GM11168 (cell line): ENCODE results near the gene SLC7A14.

Experiments
- in situ Hi-C: fragments of 300-500 bp; cut with MboI; formaldehyde crosslinking; loops from one replicate; pipeline ENCODE4 v1.12.0; 2022; ENCODE audit warnings: low sequenced_read_pairs; ENCODE audit not compliant: unreplicated experiment

The SLC7A14 gene

DNA sequence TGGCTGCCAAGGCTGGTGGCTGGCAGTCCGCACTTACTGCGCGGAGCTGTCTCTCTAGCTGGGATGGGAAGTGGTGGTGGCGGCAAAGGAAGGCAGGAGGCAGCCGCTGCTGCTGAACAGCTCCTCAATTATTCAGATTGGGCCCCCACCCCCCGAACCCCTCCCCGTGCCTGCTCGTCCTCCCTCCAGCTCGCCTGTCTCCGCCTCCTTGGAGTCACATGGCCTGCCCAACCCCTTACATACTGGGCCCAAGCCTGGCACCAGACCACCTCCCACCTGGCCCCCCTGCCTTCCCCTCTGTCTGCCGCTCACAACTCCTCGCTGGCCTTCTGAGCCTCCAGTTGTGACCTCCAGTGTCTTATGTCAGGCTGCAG is at the start of gene SLC7A14:
SLC7A14 (minus strand) TSS at position 139 of the 374 bp plus-strand sequence. CDS start 59,139 bp downstream, outside the sequence.
- in situ Hi-C loops = no loop called here

DNA sequence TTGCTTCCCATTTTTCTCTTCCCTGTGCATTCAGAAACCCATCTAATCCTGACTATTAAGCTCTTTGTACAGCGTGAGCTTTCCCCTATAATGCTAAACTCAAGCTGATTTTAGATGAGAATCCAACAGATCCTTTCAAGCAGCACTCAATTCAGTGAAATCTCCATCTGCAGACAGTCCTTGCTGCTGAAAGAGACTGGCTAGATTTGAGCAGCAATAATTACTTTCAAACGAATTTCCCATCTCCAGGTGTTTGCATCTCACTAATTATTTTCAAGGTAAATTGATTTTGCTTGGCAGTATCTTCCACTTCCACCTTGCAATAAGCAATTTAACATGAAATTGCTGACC is 49.5 kb upstream of the SLC7A14 start:
- in situ Hi-C loops = no loop called here

DNA sequence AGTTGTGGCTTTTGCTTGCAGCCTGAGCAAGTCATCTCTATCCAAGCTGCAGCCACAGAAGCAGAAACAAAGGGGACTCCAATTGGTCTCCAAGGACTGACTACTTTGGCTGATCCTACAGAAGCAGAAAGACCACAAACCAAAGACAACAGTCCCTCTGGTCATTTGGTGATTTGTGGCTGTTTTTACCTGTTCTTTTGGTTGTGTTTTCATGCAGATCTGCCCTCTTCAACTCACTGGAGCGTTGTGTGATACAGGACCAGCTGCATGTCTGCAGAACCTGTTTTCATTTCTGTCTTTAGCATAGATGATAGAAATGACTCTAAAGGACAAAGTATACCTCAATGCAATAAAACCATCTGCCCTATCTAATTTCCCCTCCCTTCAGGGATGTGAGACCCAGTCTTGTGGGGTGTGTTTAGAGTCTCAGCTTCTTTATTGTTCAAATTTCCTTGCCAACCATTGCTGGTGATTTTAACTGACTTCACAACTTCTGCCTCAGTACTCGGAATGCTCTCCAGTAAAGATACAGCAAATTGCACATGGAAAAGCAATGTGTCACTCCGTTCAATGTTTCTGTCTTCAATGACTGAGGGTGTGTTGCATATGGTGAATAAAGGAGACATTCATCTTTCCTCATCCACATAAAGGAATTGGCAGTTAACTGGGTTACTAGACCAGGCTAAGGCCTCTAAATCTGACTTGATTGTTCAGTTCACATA is 48.9 kb upstream of the SLC7A14 start:
- in situ Hi-C loops = no loop called here

DNA sequence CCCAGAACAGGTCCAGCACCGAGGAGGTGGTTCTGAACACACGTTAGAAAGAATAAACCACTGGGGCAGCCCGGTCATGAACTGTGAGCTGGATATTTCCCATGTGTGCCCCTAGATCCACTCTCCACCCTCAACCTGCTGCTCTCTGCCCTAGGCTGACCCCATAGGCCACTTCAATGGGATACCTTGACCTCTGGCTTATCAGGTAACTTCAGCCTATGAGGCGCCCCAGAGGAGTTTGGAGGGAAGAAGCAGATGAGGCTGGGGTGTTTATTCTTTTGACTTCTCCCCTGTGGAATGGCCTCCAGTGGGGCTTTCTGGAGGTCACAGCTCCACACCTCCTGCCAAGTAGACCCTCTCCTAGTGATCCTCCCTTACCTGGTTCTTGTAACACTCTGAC is 47.7 kb upstream of the SLC7A14 start:
- in situ Hi-C loops = no loop called here

DNA sequence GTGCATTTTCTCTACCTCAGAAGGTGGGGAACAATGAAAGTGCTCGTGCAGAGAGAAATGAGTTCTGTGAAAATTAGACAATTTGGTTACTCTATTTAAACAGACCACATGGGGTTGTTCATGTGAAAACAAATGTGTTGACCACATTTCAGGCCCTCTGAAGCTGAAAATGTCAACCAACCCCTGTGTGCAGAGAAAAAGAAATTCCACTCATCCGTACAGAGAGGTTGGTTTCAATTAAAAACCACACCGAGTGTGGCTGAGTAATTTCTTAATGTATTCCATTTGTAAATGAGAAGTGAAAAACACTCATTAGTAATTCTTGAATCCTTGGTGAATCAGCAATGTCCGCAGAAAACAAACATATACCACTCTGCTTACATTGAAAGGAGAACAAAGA is 46.9 kb upstream of the SLC7A14 start:
- in situ Hi-C loops = no loop called here

DNA sequence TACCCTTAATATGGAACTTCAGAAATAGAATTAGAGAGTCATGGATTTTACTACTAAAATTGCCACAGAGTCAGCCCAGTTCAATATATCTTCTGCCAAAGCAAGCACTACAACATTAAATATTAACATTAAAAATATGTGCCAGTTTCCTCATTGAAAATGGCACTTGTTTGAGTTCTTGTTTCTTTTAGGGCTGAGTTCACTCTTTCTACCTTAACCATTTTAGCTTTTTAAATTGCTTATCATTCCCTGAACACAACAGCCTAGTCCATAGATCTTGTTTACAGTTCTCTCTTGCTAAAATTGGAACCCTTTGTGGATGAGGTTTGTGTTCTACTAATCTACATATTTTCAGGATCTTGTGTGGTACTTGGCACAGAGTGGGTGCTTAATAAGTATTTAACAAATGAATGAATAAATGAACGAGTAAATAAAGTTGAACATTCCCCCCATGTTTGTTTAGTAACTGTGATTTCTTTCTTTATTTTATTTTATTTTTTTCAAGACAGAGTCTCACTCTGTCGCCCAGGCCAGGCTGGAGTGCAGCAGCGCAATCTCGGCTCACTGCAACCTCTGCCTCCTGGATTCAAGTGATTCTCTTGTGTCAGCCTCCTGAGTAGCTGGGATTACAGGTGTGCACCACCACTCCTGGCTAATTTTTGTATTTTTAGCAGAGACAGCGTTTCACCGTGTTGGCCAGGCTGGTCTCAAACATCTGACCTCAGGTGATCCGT is 46.0 kb upstream of the SLC7A14 start:
- in situ Hi-C loops = no loop called here

DNA sequence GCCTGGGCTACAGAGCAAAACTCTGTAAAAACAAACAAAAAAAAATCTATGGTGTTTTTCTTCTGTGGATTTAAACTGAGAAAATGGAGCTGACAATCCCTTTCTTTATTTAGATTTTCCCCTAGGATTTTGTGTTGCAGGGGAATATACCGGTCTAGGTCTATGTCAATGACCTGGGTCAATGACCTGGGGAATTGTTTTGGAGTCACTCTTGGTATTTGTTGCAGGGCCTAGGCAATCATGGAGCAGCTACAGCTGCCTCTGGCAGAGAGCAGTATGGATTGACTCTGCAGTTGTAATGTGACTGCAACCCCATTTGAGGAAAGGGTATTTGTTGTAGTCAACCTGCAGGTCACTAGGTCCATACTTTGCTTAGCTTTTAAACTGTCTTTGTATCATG is 37.6 kb upstream of the SLC7A14 start:
- in situ Hi-C loops = no loop called here

DNA sequence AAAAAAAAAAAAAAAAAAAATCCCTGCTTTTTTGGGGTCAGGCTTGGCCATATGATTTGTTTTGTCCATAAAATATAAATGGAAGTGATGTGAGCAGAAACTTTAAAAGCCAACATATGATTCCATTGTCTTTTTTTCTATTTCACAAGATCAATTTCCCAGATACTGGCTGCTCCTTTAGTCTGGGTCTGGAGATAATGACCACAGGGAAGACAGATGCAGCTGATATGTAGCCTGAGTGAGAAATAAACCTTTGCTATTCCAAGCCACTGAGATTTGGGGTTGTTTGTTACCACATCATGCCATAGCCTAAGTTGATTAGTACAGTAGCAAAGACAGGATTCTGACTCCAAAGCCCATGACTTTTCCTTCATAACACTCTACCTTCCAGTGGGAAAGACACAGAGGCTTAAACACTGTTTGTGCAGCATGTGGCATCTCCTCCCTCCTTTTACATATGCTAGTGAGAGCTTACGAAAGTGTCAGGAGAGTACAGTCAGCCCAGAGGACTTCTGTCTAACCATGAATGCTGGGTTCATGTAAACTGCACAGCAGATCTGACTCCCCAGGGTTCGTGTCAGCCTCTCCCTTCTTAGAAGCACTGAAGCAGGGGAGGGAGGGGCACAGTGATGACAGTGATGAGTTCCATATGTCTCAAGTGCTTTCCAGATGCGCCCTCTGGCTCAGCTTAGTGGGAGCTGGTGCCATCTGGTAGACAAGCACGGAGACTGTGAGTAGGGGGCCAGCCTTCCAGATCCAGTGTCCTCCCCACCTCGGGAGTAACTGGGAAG is 36.7 kb upstream of the SLC7A14 start:
- in situ Hi-C loops = no loop called here

DNA sequence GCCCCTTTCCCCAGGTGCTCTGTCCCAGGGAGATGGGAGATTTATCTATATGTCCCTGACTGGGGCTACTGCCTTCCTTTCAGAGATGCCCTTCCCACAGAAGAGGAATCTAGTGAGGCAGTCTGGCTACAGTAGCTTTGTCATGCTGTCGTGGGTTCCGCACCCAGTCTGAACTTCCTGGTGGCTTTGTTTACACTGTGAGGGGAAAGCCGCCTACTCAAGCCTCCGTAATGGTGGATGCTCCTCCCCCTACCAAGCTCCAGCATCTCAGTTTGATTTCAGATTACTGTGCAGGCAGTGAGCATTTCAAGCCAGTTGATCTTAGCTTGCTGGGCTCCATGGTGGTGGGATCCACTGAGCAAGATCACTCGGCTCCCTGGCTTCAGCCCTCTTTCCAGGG is 35.4 kb upstream of the SLC7A14 start:
- in situ Hi-C loops = no loop called here

DNA sequence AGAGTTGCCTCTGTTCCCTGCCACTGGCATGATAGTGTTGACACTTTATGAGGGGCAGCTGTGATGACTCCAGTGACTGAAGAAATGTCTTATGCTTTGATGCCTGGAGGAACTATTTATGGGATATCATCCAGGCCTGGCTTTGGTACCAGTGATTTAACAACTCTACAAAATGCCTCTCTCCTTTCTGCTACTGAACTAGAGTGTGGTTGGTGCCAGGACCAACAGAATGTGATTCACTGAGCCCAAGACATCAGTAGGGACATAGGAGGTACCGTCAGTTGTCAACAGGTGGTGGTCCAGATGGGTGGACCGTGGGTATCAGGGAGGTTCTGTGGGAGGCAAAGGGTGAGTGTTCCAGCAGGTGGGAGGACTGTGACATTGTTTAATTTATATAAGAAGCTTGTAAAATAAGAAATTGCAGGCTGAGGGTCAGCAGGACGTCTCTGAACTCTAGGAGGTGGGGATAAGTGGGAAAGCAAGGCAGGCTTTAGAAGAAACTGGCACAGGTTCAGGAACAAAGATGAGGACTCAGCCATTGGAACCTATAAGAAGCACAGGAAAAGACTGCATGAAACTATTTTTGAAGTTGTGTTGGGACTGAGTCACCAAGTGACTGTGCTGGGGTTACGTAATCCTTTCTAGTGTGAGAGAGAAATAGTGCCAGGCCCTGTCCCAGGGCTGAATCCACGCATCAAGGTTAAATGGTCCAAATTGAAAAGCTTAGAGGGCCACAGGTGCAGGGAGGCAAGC is 28.5 kb upstream of the SLC7A14 start:
- in situ Hi-C loops = no loop called here

DNA sequence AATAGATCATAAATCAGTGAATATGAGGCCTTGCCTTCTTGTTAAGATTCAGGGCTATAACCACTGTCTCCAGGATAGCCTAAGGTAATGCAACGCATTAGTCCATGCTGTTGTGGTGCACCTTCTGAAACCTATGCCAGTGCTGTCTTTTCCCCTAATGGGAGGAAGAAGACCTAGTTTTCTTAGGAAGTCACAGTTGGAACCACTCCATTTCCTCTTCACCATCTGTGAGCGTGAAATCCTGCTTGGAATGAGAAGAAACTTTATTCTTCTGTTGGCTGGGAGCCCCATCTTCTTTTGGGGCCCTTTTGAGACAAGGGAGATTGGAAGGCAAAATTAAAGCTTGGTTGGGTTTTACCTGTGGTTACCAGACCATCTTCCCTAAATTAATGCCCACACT is 25.9 kb upstream of the SLC7A14 start:
- in situ Hi-C loops = no loop called here

DNA sequence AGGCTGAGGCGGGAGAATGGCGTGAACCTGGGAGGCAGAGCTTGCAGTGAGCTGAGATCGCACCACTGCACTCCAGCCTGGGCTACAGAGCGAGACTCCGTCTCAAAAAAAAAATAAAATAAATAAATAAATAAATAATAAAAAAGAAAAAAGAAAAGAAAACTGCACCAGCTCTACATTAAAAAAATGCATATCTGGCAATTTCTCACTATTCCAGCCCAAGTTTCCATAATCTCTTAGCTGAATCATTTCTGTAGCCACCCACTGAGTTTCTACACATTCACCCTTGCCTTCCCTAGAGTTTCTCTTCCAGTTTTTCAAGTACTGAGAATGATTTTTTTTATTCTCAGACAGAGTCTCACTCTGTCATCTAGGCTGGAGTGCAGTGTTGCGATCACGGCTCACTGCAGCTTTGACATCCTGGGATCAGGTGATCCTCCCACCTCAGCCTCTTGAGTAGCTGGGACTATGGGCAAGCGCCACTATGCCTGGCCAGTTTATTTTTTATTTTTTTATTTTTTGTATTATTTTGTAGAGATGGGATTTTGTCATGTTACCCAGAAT is 24.5 kb upstream of the SLC7A14 start:
- in situ Hi-C loops = no loop called here

DNA sequence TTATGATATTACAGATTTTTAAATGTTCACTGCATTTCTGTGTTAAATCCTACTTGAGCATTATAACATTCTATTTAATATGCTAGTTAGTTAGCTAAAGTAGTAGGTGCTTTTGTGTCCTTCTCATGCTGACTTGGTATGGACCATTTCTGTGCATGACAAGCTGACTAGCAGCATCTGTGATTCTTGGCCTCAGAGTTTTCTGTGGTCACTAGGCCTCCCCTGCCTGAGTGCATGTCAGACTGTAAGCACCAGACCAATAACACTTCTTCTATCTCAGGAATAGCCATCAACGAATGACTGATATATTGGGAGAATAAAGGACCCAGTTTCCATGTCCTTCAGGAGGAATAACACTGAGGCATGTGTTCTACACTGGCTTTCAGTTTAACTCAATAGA is 22.6 kb upstream of the SLC7A14 start:
- in situ Hi-C loops = no loop called here

DNA sequence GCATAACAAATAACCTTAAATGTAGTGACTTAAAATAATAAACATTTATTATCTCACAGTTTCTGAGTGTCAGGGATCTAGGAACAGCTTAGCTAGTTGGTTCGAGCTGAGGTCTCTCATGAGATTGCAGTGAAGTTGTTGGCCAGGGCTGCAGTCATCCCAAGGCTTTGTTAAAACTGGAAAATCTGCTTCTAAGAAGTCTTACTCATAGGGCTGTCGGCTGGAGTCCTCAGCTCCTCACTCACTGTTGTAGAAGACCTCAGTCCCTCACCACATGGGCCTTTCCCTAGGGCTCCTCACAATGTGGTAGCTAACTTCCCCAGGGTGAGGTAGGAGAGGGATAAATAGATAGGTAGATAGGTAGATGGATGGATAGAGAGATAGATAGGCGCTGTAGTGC is 20.8 kb upstream of the SLC7A14 start:
- in situ Hi-C loops = no loop called here

DNA sequence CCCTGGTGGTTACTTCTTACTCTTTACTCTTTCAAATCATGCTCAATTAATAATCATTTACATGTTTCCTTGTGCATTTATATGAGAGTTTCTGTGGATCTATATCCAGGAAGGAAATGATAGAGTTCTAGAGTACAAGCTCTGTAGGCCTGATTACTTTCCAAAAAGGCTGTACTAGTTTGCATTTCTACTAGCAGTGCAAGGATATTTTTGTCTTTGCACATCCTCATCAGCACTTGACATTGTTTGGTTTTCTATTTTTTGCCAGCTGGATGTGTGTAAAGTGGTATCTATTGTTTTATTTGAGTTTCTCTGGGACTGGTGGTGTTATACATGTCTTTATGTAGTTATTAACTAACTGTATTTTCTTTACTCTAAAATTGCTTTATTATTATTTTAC is 19.6 kb upstream of the SLC7A14 start:
- in situ Hi-C loops = no loop called here

DNA sequence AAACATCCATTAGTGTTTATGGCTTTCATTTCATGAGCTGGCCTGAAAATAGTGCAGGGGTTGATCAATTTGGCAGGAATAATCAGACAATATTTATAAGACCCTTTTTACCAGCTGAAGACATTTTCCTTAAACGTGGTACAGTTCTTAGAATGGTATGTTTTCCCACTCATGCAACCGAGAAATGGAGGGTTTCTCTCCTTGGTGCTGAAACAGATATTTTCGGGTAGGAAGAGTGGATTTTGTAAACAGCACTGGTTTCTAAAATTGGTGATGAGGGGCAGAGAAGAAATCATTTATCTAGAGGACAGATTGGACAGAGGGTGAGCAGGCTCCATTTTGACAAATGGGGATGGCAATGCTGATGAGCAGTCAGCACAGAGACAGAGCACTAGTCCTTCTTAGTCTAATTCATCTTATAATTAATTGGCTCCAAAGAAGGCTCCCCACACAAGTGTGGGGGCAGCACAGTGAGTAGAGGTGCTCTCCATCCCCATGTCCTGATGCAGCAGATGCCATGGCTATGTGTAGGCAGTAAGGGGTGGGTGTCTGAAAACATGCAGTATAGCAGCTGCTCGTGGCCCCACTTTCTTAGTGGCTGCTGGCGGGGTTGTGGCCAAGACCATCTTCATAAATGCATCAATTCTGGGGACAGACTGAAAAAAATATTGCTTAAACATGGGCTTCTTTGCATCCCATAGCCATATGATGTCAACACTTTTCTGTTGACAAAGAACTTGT is 18.1 kb upstream of the SLC7A14 start:
- in situ Hi-C loops = no loop called here

DNA sequence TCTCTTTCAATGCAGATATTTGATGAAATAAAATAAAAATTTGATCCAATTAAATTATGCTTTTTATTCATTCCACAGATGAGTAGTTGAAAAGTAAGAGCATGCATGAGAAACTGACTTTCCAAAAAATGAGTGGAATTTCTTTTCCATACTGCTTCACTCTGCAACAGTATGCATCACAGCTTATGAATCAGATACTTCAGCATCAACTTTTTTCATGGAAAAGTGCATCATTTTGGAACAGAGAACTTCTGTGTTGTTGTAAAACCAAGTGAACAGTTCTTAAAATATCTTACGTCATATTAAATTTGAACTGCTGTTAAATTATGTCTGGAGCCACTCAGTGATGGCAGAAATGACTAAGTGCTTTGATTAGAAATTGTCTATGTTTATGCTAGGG is 16.7 kb upstream of the SLC7A14 start:
- in situ Hi-C loops = no loop called here

DNA sequence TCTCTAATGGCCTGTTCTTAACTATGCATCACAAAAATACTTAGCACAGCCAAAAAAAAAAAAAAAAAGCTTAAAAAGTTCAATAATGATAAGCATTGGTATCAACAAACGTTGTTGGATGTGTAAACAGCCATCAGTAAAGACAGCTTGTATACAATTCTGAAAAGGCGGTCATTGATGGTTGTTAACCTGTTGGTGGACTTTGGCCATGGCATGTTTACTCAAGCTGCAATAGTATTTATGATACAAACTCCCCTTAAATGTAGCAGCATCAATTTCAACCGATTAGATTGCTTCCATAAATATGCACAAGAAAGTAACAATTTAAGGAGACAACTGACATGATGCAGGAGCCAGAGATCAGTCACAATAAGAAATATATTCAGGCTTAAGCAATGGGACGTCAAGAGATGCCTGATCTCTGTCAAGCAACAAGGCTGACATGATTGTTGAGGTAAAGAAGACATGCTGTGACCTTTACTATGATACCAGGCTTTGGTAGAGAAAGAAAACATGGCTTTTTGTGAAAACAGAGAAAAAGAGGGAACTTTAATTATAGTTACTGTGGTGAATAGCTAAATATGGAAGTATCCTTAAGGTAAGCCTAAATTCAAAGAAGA is 14.2 kb upstream of the SLC7A14 start:
- in situ Hi-C loops = no loop called here

DNA sequence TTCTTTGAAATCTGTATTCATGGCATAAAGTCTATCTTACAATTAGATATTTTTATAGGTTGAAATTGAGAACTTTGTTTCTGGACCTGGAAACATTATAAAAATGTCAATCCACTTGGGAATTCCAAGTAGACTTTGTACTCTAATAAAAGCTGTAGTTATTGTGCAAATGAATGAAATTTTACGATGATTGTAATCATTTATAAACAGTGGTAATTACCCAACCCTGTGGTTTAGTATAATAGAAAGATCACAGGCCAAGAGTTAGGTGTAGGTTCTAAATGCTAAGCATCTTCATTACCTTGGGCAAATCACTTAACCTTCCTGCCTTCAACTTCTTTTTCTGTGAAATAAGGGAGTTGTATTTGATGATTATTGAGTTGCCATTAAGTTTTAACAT is 13.2 kb upstream of the SLC7A14 start:
- in situ Hi-C loops = no loop called here
